PC-3 (cell line): ENCODE data around the gene BMPR1A. TPM values are rescaled to one million over a fixed set of nuclear protein-coding genes. Genes with fewer than 3 reads are reported as not detected.

Source experiments
- ATAC-seq: fragments of 200-7000 bp; cut with Tn5 transposase; 2 replicates; pipeline ENCODE4 v1.9.1; 2020; ENCODE audit warnings: mild to moderate bottlenecking, moderate library complexity
- BruUV-seq: library from RNA; stranded (reverse); fragments of 400-500 nt; replicated peaks from 2 replicates; lab custom pipeline; 2021; lab: Mats Ljungman, UMichigan
- CTCF ChIA-PET: fragments of 300-600 bp; sonication (Branson Sonifier 250); formaldehyde crosslinking; loops from one replicate; lab custom pipeline; 2022; ENCODE audit warnings: antibody characterized with exemption; lab: Charles Lee
- POLR2A ChIA-PET: fragments of 300-600 bp; sonication (Branson Sonifier 250); formaldehyde crosslinking; loops from one replicate; lab custom pipeline; 2022; ENCODE audit warnings: antibody characterized with exemption; ENCODE audit not compliant: unreplicated experiment; lab: Charles Lee
- DNase-seq: peaks from one replicate; pipeline ENCODE4 v3.0.0-alpha.2; 2015
- H2AFZ ChIP-seq: fragments of 300-600 bp; sonication (generic); 2 replicates; pipeline ENCODE4 v1.6.0; 2016; ENCODE audit warnings: antibody characterized with exemption, low read length
- H3F3A ChIP-seq: fragments of 300-600 bp; sonication (generic); one replicate; pipeline ENCODE4 v1.6.0; 2017; ENCODE audit warnings: antibody characterized with exemption, low read length, control low read depth, mild to moderate bottlenecking; ENCODE audit not compliant: unreplicated experiment
- H3K27ac ChIP-seq: fragments of 300-600 bp; sonication (generic); 2 replicates; pipeline ENCODE4 v1.5.1; 2016; ENCODE audit warnings: mild to moderate bottlenecking, low read length
- H3K27me3 ChIP-seq: fragments of 300-600 bp; sonication (generic); 2 replicates; pipeline ENCODE4 v1.6.1; 2016; ENCODE audit warnings: low read length, mixed read lengths
- H3K36me3 ChIP-seq: fragments of 300-600 bp; sonication (generic); 2 replicates; pipeline ENCODE4 v1.6.1; 2016; ENCODE audit warnings: low read depth, mixed run types, low read length, mixed read lengths
- H3K4me1 ChIP-seq: fragments of 300-600 bp; sonication (generic); 2 replicates; pipeline ENCODE4 v1.5.1; 2016; ENCODE audit warnings: low read length; ENCODE audit not compliant: insufficient read depth
- H3K4me2 ChIP-seq: fragments of 300-600 bp; sonication (generic); 2 replicates; pipeline ENCODE4 v1.6.0; 2016; ENCODE audit warnings: low read length
- H3K4me3 ChIP-seq: fragments of 300-600 bp; sonication (generic); 2 replicates; pipeline ENCODE4 v1.5.1; 2016; ENCODE audit warnings: mild to moderate bottlenecking, low read length, mixed read lengths
- H3K79me2 ChIP-seq: fragments of 300-600 bp; sonication (generic); 2 replicates; pipeline ENCODE4 v1.6.1; 2017; ENCODE audit warnings: low read length, mixed read lengths
- H3K9ac ChIP-seq: fragments of 300-600 bp; sonication (generic); 2 replicates; pipeline ENCODE4 v1.6.0; 2016; ENCODE audit warnings: mild to moderate bottlenecking, low read length
- H3K9me2 ChIP-seq: fragments of 300-600 bp; sonication (generic); replicated peaks from 2 replicates; pipeline ENCODE4 v1.6.1; 2016; ENCODE audit warnings: mixed run types, low read length, mixed read lengths
- H3K9me3 ChIP-seq: fragments of 300-600 bp; sonication (generic); 2 replicates; pipeline ENCODE4 v1.6.1; 2016; ENCODE audit warnings: low read length, mixed read lengths
- H4K20me1 ChIP-seq: fragments of 300-600 bp; sonication (generic); 2 replicates; pipeline ENCODE4 v1.6.1; 2016; ENCODE audit warnings: low read length, mixed read lengths
- CTCF ChIP-seq: fragments of 300-600 bp; sonication (generic); conservative IDR thresholded peaks from 2 replicates; pipeline ENCODE4 v1.5.1; 2017; ENCODE audit warnings: antibody characterized with exemption, low read depth, mild to moderate bottlenecking, low read length
- EZH2 ChIP-seq: fragments of 300-600 bp; sonication (generic); IDR thresholded peaks from one replicate; pipeline ENCODE4 v1.6.1; 2017; ENCODE audit warnings: antibody characterized with exemption, mild to moderate bottlenecking, low read length; ENCODE audit not compliant: unreplicated experiment
- EZH2phosphoT487 ChIP-seq: fragments of 300-600 bp; sonication (generic); IDR thresholded peaks from 2 replicates; pipeline ENCODE4 v1.6.1; 2018; ENCODE audit warnings: mild to moderate bottlenecking, antibody characterized with exemption, low read length, borderline replicate concordance
- intact Hi-C: fragments of 100-400 bp; cut with micrococcal nuclease; formaldehyde crosslinking; loops from 2 replicates; pipeline ENCODE4 v1.9.0; 2023
- total RNA-seq: library from RNA; depleted of rRNA; stranded (reverse); fragments of >200 nt; gene quantifications from 2 replicates; pipeline ENCODE4 v1.2.3, GENCODE V29; 2014

BMPR1A gene
- total RNA-seq, 1 experiment from 2014 or later, result 14.5 TPM

- Histone ChIP-seq H3K9me3 (no peaks in the 10 kb centered on the region), H4K20me1 (peaks cover 6% of the 10 kb centered on the region), H3K4me3 (no peak overlapping the region), H3F3A (no peaks in the 10 kb centered on the region), H3K27ac (no peak overlapping the region), H3K4me2 (no peak overlapping the region), H3K9me2 (no peaks in the 10 kb centered on the region), H3K4me1 (peaks cover 13% of the 10 kb centered on the region; the same call in 1 of the 2 replicates), H3K27me3 (no peaks in the 10 kb centered on the region), H2AFZ (no peak overlapping the region), H3K79me2 (peaks cover 12% of the 10 kb centered on the region; the same call in 1 of the 2 replicates), H3K9ac (no peak overlapping the region), H3K36me3 (no peaks in the 10 kb centered on the region)
- ChIA-PET POLR2A (no interaction called here), CTCF (no interaction called here)
- no peak for ATAC-seq
- no peak for TF ChIP-seq EZH2
- no peak for TF ChIP-seq CTCF
- no peak for TF ChIP-seq EZH2phosphoT487
- no TSS peak for BruUV-seq
- intact Hi-C loops, result no loop called here
- DNase-seq, result no peak
Observed at GRCh38 chr10:86824151-86824550, 67.7 kb downstream of the BMPR1A start.

GRCh38 chr10:86825366-86825765 lies 68.9 kb downstream of the BMPR1A start:
- BruUV-seq, result no TSS peak
- TF ChIP-seq EZH2 (no peak), EZH2phosphoT487 (no peak), CTCF (no peak)
- ChIA-PET POLR2A (no interaction called here), CTCF (no interaction called here)
- Histone ChIP-seq H4K20me1 (peaks cover 6% of the 10 kb centered on the region), H3K9ac (no peak overlapping the region), H3K36me3 (no peaks in the 10 kb centered on the region), H3K4me3 (no peak overlapping the region), H3K9me2 (no peaks in the 10 kb centered on the region), H3K4me1 (peaks cover 21% of the 10 kb centered on the region), H3F3A (no peaks in the 10 kb centered on the region), H3K27me3 (no peaks in the 10 kb centered on the region), H2AFZ (no peak overlapping the region), H3K9me3 (no peaks in the 10 kb centered on the region), H3K27ac (no peak overlapping the region), H3K79me2 (peaks cover 20% of the 10 kb centered on the region; the same call in 1 of the 2 replicates), H3K4me2 (no peak overlapping the region)
- no peak for ATAC-seq
- DNase-seq, result no peak
- intact Hi-C loops, result loop anchor here (5.0 kb wide), 1 partner anchor 113 kb away; no protein-coding TSS in a partner anchor

GRCh38 chr10:86827639-86828038 lies 71.2 kb downstream of the BMPR1A start:
- peak; percentile 77 for ATAC-seq
- POLR2A ChIA-PET, result no interaction called here
- H3K9me3 ChIP-seq, result no peaks in the 10 kb centered on the region
- no peak overlapping the region for H3K9ac ChIP-seq
- CTCF ChIA-PET, result no interaction called here
- H2AFZ ChIP-seq, result no peak overlapping the region
- no peak overlapping the region for H3K27ac ChIP-seq
- no peak overlapping the region for H3K4me3 ChIP-seq
- peaks cover 24% of the 10 kb centered on the region for H3K4me1 ChIP-seq
- H4K20me1 ChIP-seq, result peaks cover 6% of the 10 kb centered on the region
- no peaks in the 10 kb centered on the region for H3F3A ChIP-seq
- no peaks in the 10 kb centered on the region for H3K9me2 ChIP-seq
- H3K4me2 ChIP-seq, result peak overlapping the region; percentile 57
- no TSS peak for BruUV-seq
- no peaks in the 10 kb centered on the region for H3K27me3 ChIP-seq
- no peaks in the 10 kb centered on the region for H3K36me3 ChIP-seq
- intact Hi-C loops, result loop anchor here (5.0 kb wide), 1 partner anchor 115 kb away; no protein-coding TSS in a partner anchor
- TF ChIP-seq EZH2phosphoT487, result no peak
- TF ChIP-seq CTCF, result no peak
- no peak for TF ChIP-seq EZH2
- peak; percentile 43 for DNase-seq
- peaks cover 36% of the 10 kb centered on the region for H3K79me2 ChIP-seq
